ENCODE data around the gene TCF15. TPM values are rescaled to one million over a fixed set of nuclear protein-coding genes. Genes with fewer than 3 reads are reported as not detected.
A peak's percentile ranks its signal among the peaks of the same experiment; 100 is the strongest.

The TCF15 gene, protein sequence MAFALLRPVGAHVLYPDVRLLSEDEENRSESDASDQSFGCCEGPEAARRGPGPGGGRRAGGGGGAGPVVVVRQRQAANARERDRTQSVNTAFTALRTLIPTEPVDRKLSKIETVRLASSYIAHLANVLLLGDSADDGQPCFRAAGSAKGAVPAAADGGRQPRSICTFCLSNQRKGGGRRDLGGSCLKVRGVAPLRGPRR
- not detected for total RNA-seq

DNA sequence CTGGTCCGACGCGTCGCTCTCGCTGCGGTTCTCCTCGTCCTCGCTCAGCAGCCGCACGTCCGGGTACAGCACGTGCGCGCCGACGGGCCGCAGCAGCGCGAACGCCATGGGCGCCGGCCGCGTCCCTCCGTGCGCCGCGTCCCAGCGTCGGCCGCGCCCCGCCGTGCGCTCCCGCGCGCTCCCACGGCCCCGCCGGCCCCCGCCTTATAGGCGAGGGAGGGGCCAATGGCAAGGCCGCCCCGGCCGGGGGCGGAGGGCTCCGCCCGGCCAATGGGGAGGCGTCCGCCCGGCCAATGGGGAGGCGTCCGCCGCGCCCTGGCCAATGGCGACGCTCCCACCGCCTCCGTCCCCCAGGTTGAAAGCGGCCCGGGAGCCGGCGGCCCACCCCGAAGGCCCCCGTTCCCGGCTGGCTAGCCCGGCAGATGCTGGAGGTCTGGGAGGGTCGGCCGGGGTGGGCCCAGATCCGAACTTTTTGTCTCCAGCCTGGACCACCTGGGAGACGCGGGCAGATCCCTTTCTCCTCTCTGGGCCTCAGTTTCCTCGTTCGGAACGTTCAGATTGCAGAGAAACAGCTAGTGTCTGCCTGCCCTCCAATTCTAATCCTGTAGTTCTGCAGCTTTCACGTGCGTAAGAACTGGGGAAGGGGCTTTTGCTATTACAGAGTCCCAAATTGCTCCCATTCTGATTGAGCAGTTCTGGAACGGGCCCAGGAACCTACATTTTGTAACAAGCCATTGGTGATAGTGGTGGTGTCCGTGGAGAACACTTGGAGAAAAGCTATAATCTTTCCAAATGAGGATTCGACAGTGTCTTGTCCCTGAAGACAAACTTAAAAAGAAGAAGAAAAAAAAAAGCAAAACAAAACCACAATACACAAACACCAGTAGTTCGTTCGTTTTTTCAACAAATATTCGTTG lies at the start of gene TCF15:
Gene TCF15 (minus strand): TSS at position 180 of the 917 bp plus-strand sequence. CDS start 72 bp downstream, at position 108.
- Mint-ChIP-seq H3K4me3 (no peak within 1 kb of the TSS), H3K4me1 (peaks cover 9% of the 10 kb centered on the region), H3K27me3 (peaks cover 59% of the 10 kb centered on the region), H3K36me3 (ENCODE audit: low read depth) (no peaks in the 10 kb centered on the region), H3K27ac (no peak within 1 kb of the TSS), H3K9me3 (no peaks in the 10 kb centered on the region)
- ChIA-PET CTCF (interaction anchor here (0.7 to 1.3 kb wide), 2 partner anchors 11 to 48 kb away, joined by 3 to 4 read pairs; no protein-coding TSS in a partner anchor), POLR2A (no interaction called here)
- DNase-seq, result no peak

DNA sequence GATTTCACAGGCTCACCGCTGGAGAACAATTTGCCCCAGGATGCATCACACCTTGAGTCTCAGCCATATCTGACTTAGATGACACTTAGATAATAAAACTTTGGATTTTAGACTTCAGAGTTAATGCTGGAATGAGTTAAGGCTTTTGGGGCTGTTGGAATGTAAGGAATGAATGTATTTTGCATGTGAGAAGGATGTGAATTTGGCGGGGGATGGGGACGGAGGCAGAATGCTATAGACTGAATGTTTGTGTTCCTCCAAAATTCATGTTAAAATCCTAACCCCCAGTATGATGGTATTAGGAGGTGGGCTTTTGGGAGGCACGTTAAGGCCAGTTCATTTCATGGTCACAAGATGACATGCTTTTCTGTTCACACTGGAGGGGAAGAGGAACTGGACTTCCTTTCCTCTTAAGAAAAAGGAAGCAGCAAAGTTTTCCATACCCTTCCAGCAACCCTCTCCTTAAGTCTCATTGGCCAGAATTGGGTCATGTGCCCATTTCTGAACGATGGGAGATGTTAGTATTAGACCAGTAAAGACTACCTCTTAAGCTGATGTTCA lies 48.7 kb upstream of the TCF15 start:
- POLR2A ChIA-PET, result no interaction called here
- Mint-ChIP-seq H3K36me3 (ENCODE audit: low read depth) (no peaks in the 10 kb centered on the region), H3K27me3 (peaks cover 60% of the 10 kb centered on the region), H3K27ac (no peak overlapping the region), H3K9me3 (no peaks in the 10 kb centered on the region), H3K4me1 (peaks cover 10% of the 10 kb centered on the region), H3K4me3 (no peak overlapping the region)
- CTCF ChIA-PET, result no interaction called here
- no peak for DNase-seq

DNA sequence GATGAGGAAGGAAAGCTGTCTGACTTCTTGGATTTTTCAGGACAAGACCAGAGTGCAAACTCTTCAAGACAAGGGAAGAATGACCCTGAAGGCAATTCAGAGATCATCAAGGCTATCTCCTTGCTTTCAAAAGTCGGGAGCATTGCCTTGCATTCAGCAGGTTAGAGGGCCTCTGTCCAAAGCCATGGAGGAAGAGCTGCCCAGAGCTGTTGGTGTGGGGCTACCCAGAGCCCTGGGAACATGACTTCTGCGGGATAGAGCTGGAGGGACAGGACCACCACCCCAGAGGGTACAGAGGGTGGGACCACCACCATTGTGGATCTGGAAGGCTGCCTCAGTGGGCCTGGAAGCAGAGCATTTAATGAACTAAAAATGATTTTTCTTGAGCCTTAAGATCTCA lies 48.1 kb upstream of the TCF15 start:
- Mint-ChIP-seq H3K4me3 (no peak overlapping the region), H3K4me1 (peaks cover 13% of the 10 kb centered on the region), H3K27ac (no peak overlapping the region), H3K9me3 (no peaks in the 10 kb centered on the region), H3K36me3 (ENCODE audit: low read depth) (no peaks in the 10 kb centered on the region), H3K27me3 (peaks cover 58% of the 10 kb centered on the region)
- CTCF ChIA-PET, result no interaction called here
- no peak for DNase-seq
- POLR2A ChIA-PET, result no interaction called here

DNA sequence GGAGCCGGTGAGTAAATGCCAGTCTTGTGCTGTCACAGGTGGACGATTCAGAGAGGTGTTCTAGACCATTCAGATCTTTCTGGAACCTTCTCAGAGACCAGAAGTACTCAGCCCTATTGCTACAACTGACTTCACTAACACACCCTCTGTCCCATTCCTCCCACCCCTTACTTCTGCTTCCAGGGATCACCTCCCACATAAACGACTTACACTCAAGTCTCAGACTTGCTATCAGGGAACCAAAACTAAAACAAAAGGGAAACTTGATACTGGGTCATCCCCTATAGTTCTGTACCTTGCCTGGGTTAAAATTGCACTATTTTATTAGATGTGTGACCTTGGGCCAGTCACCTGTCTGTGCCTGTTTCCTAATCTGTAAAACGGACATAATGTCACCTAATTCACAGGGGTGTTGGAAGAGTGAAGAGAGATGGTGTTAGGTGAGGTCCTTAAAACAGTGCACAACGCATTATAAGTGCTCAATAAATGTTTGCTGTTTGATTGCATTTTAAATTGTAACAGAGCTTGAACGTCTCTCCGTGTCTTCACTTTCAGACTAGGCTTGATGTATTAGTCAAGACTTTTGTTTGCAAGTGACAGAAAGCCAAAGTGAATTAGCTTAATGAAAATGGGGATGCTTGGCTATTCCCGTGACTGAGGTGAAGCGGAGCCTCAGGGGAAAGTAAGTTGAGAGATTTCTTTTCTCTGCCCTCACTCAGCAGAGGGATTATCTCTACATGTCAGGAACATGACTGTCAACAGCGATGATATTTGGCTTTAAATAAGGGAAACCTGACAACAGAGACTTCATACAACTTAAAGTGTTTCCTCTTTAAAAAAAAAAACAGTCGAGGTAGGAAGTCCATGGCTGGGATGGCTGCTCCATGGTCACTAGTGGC lies 45.9 kb upstream of the TCF15 start:
- Mint-ChIP-seq H3K27ac (no peak overlapping the region), H3K4me3 (no peak overlapping the region), H3K36me3 (ENCODE audit: low read depth) (no peaks in the 10 kb centered on the region), H3K9me3 (no peaks in the 10 kb centered on the region), H3K4me1 (peaks cover 24% of the 10 kb centered on the region), H3K27me3 (peaks cover 40% of the 10 kb centered on the region)
- ChIA-PET CTCF (interaction anchor here (0.7 kb wide), 1 partner anchor 391 kb away, joined by 3 read pairs; no protein-coding TSS in a partner anchor), POLR2A (no interaction called here)
- DNase-seq, result no peak

DNA sequence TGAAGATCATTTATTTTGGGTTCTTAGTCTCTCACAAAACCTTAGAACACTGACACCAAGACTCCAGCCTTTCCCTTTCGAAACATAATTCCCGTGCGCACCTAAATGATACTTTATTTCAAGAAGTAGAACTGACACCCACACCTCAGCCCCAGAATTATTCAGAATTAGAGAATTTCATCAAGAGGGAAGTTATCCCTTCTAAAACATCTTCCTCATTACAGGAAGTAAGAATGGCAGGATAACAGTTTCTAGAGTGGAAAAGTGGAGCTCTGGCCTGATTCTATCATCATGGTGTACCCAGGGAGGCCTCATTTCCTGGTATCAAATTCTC lies 44.3 kb upstream of the TCF15 start:
- CTCF ChIA-PET, result no interaction called here
- no peak for DNase-seq
- Mint-ChIP-seq H3K36me3 (ENCODE audit: low read depth) (peaks cover 5% of the 10 kb centered on the region), H3K27ac (peak overlapping the region; percentile 5), H3K9me3 (no peaks in the 10 kb centered on the region), H3K27me3 (peaks cover 28% of the 10 kb centered on the region), H3K4me3 (peak overlapping the region; percentile 75), H3K4me1 (peaks cover 32% of the 10 kb centered on the region)
- POLR2A ChIA-PET, result no interaction called here

DNA sequence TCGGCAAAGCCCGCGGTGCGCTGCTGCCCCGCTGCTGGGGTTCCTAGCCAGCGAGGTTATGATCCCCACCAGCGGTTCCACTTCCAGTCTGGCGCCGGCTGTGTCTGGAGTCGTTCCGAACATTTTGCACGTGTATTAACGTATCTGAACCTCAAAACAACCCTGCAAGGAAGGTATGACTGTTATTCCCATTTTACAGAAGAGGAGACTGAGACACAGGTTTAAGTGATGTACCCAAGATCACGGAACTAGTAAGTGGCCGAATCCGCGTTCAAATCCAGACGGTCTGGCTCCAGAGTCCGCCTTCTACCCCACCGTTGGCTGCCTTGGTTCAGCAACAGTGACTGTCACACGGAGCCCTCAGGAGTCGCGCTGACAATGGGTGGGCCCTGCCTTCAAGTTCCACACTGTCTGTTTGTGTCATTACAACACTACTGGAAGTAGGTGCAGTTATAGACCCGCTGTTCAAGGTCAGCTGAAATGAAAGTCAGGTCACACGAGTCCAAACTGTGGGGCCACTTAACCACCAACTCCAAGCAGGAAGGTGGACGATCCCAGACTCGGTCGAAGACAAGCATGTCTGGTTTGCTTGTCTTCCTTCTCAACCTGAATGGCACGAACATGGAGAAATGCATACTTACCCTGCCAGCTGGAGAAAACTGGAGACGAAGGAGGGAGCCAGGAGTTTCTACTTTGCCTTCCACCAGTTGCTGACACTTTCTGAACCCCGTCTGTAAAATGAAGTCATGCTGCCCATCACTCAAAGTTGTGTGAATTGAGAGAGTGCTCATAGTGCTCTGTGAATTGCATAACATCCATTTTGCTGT lies 43.7 kb upstream of the TCF15 start:
- DNase-seq, result no peak

DNA sequence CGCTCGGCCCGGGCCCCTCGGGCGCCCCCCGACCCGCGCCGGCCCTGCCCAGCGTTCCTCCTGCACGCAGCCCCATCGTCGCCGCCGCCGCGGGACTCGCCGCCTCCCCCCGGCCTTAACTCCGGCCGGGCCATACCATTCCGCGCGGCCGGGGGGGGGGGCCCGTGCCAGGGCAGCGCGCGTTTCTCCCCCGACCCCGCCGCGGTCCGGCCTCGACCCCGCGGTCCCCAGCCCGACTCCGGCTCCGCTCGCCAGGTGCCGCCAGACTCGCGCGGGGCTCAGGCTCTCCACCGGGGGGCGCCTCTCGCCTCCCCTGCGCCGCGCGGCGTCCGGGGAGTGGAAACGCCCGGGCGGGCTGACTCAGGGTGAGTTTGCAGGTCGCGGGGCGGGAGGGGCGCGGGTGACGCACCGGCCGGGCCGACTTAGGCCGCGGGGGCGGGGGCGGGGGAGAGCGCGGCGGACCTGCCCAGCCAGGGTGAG lies 43.0 kb upstream of the TCF15 start, which contains the start of gene SRXN1:
Gene SRXN1 (minus strand): TSS at position 91 of the 480 bp plus-strand sequence. CDS start 15 bp downstream, at position 76.
- H3K36me3 Mint-ChIP-seq (ENCODE audit: low read depth), result peaks cover 15% of the 10 kb centered on the region
- CTCF ChIA-PET, result interaction anchor here (2.0 kb wide), 1 partner anchor 14 kb away, joined by 6 read pairs; no protein-coding TSS in a partner anchor
- peak within 1 kb of the TSS; percentile 79 for H3K4me3 Mint-ChIP-seq
- peak; percentile 77 for DNase-seq
- H3K4me1 Mint-ChIP-seq, result peaks cover 32% of the 10 kb centered on the region
- H3K27ac Mint-ChIP-seq, result peak within 1 kb of the TSS; percentile 81
- H3K9me3 Mint-ChIP-seq, result no peaks in the 10 kb centered on the region
- POLR2A ChIA-PET, result no interaction called here
- peaks cover 16% of the 10 kb centered on the region for H3K27me3 Mint-ChIP-seq

More for the DNA sequence above, 43.7 kb upstream of the TCF15 start:
- ChIA-PET POLR2A (no interaction called here), CTCF (no interaction called here)
- H3K4me1 Mint-ChIP-seq, result peaks cover 32% of the 10 kb centered on the region
- peak overlapping the region; percentile 76 for H3K27ac Mint-ChIP-seq
- no peaks in the 10 kb centered on the region for H3K9me3 Mint-ChIP-seq
- peak overlapping the region; percentile 75 for H3K4me3 Mint-ChIP-seq
- peaks cover 8% of the 10 kb centered on the region for H3K36me3 Mint-ChIP-seq (ENCODE audit: low read depth)
- peaks cover 22% of the 10 kb centered on the region for H3K27me3 Mint-ChIP-seq

DNA sequence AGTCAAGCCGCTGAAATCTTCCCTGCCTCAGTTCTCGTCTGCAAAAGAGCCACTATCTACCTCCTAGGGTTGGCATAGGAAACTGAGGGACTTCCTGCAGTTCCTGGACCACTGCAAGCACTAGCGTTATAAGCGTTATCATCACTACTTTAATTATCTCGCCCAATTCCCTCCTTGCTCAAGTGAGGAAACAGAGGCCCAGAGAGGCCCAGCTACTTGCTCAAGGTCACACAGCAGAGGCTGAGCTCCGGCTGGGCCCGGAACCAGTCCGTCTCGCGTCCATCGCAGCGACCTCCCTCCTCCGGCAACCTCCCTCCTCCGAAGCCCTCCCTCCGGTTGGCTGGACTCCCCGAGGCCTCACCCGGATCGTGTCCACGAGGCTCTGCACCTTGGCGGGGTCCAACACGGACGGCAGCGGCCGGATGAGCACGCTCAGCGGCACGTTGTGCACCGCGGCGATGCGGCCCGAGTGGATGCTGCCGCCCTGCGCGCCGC lies 42.6 kb upstream of the TCF15 start:
- Mint-ChIP-seq H3K27me3 (peaks cover 12% of the 10 kb centered on the region), H3K36me3 (ENCODE audit: low read depth) (peaks cover 20% of the 10 kb centered on the region), H3K4me3 (peak overlapping the region; percentile 79), H3K4me1 (peaks cover 32% of the 10 kb centered on the region), H3K27ac (peak overlapping the region; percentile 81), H3K9me3 (no peaks in the 10 kb centered on the region)
- POLR2A ChIA-PET, result no interaction called here
- DNase-seq, result no peak
- CTCF ChIA-PET, result interaction anchor here (0.9 to 2.0 kb wide), 2 partner anchors 14 to 298 kb away, joined by 3 to 6 read pairs; no protein-coding TSS in a partner anchor

DNA sequence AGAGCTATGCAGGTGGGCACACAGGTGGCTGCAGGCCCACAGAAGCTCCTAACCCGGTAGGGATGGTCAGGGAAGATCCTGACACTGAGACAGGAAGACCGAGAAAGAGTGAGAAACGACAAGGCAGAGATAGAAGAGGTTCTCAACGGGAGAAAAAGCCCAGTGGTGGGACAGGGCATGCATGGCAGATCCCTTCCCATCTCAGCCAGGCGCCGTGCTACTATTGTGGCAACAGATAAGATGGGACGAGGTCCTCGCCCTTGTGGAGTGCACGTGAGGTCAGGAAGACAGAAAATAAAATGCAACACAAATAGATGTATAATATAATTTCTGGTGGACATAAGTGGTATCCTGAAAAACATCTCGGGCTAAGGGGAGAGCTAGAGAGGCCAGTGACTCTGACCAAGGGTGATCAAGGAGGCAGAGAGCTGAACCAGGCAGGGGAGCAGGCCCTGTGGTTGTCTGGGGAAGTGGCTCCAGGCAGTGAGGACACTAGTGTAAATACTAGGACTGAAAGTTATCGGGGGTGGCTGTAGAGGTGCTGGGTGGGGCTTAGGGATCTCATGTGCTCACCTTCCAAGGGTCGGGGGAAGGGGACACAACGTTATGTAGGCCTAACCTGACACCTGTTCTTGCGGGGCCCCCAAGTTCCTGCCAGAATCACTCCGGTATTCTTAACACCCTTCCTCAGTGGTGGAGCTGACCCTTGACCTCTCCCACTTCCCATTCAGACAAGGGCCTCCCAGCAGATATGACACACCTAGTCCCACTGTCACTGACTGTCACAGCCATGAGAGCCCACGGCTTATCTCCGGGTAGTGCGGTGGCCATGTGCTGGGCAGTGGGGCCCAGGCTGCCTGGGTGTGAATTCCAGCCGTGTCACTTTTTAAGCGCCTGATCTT lies 41.9 kb upstream of the TCF15 start:
- ChIA-PET POLR2A (interaction anchor here (0.6 kb wide), 1 partner anchor 559 kb away, joined by 7 read pairs; no protein-coding TSS in a partner anchor), CTCF (interaction anchor here (0.6 to 2.0 kb wide), 4 partner anchors 15 to 364 kb away, joined by 3 to 6 read pairs (median 4); no protein-coding TSS in a partner anchor)
- DNase-seq, result no peak
- Mint-ChIP-seq H3K27me3 (peaks cover 12% of the 10 kb centered on the region), H3K36me3 (ENCODE audit: low read depth) (peaks cover 26% of the 10 kb centered on the region), H3K4me3 (peak overlapping the region; percentile 79), H3K9me3 (no peaks in the 10 kb centered on the region), H3K4me1 (peaks cover 32% of the 10 kb centered on the region), H3K27ac (peak overlapping the region; percentile 81)

DNA sequence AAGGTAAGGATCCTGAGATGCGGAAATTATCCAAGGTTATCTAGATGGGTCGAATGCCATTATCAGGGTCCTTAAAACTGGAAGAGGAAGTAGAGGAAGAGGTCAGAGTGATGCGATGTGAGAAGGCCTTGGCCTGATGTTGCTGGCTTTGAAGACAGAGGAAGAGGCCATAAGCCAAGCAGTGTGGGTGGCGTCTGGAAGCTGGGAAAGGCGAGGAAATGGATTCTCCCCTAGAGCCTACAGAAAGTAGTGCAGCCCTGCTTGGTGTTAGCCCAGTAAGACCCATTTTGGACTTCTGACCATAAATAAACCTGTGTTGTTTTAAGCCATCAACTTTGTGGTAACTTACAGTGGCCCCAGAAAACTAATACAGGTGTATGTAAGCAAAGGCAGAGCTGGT lies 40.8 kb upstream of the TCF15 start:
- peaks cover 33% of the 10 kb centered on the region for H3K4me1 Mint-ChIP-seq
- CTCF ChIA-PET, result interaction anchor here (2.0 kb wide), 1 partner anchor 16 kb away, joined by 6 read pairs; no protein-coding TSS in a partner anchor
- H3K9me3 Mint-ChIP-seq, result no peaks in the 10 kb centered on the region
- H3K27ac Mint-ChIP-seq, result peak overlapping the region; percentile 1
- H3K36me3 Mint-ChIP-seq (ENCODE audit: low read depth), result peaks cover 26% of the 10 kb centered on the region
- POLR2A ChIA-PET, result no interaction called here
- no peak for DNase-seq
- H3K4me3 Mint-ChIP-seq, result peak overlapping the region; percentile 79
- H3K27me3 Mint-ChIP-seq, result peaks cover 4% of the 10 kb centered on the region

DNA sequence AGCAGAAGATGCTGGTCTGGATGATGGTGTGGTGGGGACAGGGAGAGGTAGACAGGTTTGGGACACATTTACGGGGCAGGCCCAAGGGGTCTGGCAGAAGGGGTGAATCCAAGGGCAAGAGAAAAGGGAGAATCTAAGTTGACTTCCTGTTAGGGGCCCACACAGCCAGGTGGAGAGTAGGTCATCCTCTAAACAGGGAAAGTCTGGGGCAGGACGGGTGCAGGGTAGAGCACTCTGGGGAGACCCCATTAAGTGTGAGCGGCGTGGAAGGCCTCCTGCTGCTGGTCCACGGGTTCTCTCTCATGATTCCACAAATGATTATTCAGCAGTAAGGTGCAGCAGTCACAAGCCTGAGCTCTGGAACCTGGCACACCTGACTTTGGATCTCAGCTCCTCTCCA lies 40.2 kb upstream of the TCF15 start:
- Mint-ChIP-seq H3K9me3 (no peaks in the 10 kb centered on the region), H3K4me1 (peaks cover 40% of the 10 kb centered on the region), H3K36me3 (ENCODE audit: low read depth) (peaks cover 26% of the 10 kb centered on the region), H3K27ac (no peak overlapping the region), H3K27me3 (peaks cover 3% of the 10 kb centered on the region), H3K4me3 (no peak overlapping the region)
- ChIA-PET CTCF (no interaction called here), POLR2A (no interaction called here)
- DNase-seq, result no peak
